Fibroblast of peridontal ligament (primary cell): ENCODE results near the gene MCM5.
"Not testable (repeated sequence)": the region's sequence is repeated elsewhere in the genome, so short reads cannot be mapped to it uniquely, and the experiment has no call there.

Experiments used
- DNase-seq: peaks from one replicate; pipeline ENCODE4 v3.0.0-alpha.2; 2010; ENCODE audit errors: extremely low read depth

Gene MCM5

DNA sequence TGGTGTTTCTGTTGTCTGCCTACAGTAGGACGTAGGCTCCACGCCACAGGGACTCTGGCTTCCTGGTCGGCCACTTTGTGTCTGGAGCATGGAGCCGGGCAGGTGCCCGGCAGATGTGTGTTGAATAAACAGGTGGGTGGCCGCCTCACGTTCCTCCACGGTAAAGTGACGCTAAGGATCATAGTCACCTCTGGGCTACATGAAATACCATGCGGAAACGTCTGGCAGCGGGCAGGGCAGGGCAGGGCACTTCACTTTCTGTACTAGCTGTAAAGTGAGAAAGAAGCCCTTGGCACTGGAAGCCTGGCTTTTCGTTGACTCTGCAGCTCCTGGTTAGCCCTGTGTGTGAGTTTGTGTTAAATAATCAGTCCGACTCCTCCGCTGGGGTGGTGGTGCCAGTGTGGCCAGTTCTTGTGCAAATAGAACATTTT, 52.4 kb downstream of the MCM5 start:
- DNase-seq, result no peak

GRCh38 chr22:35452810-35453743, 53.1 kb downstream of the MCM5 start:
- DNase-seq, result no peak

DNA sequence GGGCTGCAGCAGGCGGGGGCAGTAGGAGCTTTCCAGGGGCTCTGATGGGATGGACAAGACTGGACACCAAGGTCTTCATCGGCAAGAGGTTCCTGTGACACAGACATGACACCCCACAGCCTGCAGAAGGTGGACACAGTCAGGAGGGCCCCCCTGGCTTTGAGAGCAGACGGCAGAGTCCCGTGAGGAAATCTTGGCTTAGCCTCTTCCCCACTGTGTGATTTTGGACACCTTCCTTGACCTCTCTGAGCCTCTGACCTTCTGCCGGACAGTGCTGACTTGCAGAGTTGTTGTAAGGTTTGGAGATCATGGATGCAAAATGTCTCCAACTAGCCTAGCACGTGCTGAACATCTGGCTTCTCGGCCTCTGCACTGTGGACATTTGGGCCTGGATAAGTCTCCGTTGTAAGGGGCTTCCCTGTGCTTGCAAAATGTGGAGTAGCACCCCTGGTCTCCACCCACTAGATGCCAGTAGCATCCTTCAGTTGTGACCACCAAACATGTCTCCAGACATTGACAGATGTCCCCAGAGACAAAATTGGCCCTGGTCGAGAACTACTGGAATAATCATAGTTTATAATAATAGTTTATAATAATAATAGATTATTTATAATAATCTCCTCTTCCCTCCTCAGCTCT, 54.6 kb downstream of the MCM5 start:
- no peak for DNase-seq

DNA sequence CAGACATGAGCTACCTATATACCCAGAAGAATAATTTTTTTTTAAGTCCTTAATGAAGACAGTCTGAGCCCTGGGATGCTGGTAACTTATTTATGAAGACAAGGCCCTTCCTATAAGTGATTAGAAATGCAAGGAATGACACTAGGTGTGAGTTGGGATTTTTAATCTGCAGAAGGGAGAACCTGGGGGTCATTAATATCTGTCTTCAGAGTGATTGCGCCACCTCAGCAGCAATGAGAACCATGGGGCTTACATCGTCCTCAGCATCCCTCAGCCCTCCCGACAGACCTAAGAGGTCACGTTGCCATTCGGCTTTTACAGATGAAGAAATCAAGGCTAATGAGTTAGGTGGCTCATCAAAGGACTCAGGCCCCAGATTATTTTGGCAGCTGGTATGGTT, 55.6 kb downstream of the MCM5 start:
- no peak for DNase-seq

DNA sequence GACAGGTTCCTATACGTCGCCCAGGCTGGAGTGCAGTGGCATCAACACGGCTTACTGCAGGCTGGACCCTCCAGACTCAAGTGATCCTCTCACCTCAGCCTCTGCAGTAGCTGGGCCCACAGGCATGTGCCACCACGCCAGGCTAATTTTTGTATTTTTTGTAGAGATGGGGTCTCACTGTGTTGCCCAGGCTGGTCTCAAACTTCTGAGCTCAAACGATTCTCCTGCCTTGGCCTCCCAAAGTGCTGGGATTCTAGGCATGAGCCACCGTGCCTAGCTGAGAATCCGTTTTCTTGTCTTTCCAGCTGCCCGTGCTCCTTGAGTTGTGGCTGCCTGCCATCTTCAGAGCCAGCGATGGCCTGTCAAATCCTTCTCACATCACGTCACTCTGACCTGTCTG, 56.8 kb downstream of the MCM5 start:
- no peak for DNase-seq

- no peak for DNase-seq
Observed at GRCh38 chr22:35457729-35458546, 58.0 kb downstream of the MCM5 start.

DNA sequence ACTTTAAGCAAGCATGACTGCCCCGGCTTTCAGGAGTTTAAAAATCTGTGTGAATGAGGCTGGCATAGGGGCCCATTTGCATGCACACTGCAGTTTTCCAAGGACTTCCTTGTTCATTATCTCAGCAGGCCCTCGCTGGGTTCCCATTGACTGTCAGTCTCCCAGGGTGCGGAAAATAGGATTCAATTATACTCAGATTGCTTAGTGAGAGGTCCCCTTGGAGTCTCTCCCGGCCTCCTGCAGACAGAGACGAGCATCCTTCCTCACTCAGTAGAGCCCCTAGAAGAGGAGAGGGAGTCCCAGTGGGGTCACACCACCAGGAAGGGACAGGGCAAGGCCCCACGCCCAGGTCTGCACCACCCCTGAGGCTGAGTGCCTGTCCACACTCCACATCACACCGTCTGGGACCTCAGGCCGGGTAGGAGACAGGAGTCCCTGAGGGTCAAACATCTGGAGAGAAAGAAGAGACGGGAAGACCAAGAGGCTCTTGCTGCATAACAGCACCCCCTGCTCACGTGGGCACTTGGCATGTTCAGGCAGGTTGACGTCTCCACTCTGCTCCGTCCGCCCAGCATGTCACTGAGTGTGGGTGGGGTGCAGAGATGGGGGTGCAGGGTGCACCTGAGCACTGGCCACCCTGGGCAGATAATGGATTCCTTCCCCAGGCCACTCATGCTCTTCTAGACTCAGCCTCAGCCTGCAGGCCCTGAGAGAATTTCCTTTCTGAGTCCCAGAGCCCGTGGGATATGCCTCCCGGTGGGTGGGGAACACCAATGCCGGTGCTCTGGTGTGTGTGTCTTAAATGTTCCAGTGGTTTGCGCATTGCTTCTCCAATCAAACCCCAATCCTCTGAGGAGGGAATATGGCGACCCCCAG, 58.8 kb downstream of the MCM5 start:
- no peak for DNase-seq

- DNase-seq, result no peak
Observed at GRCh38 chr22:35459423-35459894, 59.5 kb downstream of the MCM5 start.

DNA sequence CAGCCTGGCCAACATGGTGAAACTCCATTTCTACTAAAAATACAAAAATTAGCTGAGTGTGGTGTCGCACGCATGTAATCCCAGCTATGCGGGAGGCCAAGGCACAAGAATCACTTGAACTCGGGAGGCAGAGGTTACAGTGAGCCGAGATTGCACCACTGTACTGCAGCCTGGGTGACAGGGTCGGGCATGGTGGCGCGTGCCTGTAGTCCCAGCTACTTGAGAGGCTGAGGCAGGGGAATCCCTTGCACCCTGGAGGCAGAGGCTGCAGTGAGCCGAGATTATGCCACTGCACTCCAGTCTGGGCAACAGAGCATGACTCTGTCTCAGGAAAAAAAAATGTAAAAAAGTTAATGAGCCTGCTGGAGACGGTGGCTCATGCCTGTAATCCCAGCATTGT, 60.0 kb downstream of the MCM5 start:
- DNase-seq, result not testable (repeated sequence)

DNA sequence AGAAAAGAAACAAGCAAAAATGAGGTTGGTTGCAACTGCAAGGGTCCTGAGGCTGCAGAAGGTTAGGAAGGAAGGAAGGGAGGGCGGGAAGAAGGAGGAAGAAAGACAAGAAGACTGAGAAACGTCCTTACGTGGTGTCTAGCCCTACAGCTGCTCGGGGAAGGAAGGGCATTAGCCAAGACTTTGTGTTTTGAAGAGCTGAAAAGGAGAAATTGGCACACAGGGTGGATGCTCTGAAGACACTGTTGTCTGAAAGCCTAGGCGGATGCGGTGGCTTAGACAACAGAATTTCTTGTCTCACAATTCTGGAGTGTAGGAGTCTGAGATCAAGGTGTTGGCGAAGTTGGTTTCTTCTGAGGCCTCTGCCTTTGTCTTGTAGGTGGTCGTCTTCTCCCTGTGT, 60.7 kb downstream of the MCM5 start:
- no peak for DNase-seq

GRCh38 chr22:35462498-35463230, 62.7 kb downstream of the MCM5 start:
- no peak for DNase-seq

DNA sequence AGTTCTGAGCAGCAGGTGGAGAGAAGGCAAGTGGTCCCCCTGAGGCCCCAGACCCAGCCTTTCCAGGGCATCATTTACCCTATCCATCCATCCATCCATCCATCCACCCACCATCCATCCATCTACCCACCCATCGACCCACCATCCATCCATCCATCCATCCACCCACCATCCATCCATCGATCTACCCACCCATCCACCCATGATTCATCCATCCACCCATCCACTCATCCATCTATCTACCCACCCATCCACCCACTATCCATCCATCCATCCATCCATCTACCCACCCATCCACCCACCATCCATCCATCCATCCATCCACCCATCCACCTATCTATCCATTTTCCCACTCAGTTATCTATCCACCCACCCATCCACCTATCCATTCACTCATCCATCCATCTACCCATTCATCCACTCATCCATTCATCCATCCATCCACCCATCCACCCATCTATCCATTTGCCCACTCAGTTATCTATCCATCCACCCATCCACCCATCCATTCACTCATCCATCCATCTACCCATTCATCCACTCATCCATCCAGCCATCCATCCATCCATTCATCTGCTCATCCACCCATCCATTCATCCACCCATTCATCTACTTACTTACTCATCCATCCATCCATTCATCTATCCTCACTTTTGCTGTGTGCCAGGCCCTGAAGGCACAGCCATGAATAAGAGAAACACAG, 63.4 kb downstream of the MCM5 start:
- no peak for DNase-seq

GRCh38 chr22:35464399-35464798, 64.5 kb downstream of the MCM5 start:
- no peak for DNase-seq

DNA sequence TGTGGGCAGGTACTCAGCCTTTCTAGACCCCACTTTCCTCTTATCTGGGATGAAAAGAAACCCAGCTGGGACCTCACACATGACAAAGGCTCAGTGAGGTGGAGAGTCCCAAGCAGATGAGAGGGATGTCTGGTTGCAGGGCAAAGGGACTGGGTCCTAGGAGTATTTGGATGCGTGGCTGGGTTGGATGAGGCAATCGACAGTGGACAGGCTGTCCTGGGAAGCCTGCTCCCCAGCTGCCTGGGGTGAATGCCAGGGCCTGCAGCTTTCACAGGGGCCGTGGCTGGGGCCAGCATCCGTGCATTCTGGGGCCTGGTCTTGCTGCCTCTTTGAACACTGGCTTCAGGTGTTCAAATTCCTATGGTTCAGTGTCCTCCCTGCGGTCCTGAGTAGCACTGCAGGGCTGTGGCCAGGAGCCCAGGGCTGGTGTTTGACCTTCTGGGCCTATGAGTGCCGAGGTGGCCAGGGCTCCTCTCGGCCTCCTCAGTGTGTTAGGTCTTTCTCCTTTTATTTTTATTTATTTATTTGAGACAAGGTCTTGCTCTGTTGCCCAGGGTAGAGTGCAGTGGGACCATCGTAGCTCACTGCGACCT, 65.3 kb downstream of the MCM5 start:
- no peak for DNase-seq

GRCh38 chr22:35467681-35468434, 67.9 kb downstream of the MCM5 start:
- DNase-seq, result peak; percentile 42

DNA sequence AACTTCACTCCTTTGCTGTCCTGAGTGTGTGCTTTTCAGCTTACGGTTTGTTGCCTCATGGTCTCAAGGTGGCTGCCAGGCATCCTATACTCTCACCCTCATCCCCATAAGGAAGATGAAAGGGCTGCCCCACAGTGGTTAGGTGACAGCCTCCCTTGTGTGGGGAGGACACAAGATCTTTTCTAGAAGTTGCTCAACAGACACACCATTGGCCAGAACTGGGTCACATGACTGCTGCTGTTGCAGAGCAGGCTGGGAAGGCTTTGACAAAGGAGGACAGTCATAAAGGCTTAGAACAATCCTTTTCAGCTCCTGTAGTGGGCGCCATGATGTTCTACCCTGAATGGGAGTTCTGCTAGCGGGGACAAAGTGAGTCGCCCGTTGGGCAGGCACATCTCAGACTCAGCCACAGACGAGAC, 71.0 kb downstream of the MCM5 start:
- DNase-seq, result no peak

DNA sequence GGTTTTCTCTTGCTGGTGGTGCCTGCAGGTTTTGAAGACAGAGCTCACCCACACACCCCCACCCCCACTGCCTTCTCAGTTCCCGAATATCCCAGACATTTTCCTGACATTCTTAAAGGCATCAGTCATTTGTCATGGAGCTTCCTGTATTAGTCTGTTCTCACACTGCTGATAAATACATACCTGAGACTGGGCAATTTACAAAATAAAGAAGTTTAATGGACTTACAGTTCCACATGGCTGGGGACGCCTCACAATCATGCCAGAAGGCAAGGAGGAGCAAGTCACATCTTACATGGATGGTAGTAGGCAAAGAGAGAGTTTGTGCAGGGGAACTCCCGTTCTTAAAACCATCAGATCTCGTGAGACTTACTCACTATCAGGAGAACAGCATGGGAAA, 71.6 kb downstream of the MCM5 start:
- not testable (repeated sequence) for DNase-seq

DNA sequence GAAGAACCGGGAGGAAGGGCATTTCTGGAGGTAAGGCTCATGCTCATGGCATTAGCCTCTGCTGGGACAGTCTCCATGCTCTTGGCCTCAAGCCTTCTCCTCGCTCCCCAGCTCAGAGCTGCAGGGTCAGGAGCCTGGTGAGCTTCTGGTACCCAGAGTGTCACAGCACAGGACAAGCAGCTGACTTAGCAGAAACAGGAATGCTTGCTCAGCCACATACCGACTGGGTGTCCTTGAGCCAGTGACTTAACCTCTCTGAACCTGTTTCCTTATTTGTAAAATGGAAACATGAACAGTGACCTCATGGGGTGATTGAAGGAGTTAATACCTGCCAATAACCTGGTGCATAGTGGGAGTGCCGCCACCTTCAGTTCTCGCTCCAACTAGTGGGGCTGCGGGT, 72.5 kb downstream of the MCM5 start:
- no peak for DNase-seq

DNA sequence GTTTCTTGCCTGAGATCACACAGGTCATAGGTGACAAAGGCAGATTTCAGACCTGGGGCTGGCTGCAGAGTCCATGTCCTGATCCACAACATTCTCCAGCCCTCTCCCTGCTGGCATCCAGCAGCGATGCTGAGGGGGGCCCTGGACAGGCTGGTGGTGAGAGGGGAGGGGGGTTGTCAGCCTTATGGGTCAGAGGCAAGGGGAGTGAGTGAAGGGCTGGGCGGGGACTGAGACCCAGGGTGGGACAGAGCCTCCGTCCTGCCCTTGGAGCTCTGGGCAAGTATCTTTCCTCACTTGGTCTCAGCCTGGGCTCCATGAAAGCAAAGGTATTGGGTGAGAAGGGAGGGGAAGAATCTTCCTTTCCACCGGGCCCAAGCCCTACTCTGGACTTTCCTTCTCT, 74.0 kb downstream of the MCM5 start:
- DNase-seq, result no peak
